Left cardiac atrium (tissue), 4 donors: ENCODE results near the gene RER1. TPM values are rescaled to one million over a fixed set of nuclear protein-coding genes. Genes with fewer than 3 reads are reported as not detected.

Experiments used
- ATAC-seq, 2 donors: fragments of 200-7000 bp; cut with Tn5 transposase; one replicate each; pipeline ENCODE4 v1.9.1; 2020; ENCODE audit warnings: mild to moderate bottlenecking in 2 of 2, moderate library complexity in 2 of 2
- DNase-seq: peaks from one replicate; pipeline ENCODE4 v3.0.0-alpha.2; 2020
- intact Hi-C, 2 donors: fragments of 100-400 bp; cut with DNase I; formaldehyde crosslinking; loops; one replicate each; pipeline versions ENCODE4 v1.14.1 to v1.15.1; 2022 to 2023
- total RNA-seq, 2 donors: library from RNA; stranded (reverse); fragmentation: NEBNext Ultra II Directional; extraction: Animal tissue kit (Norgen Biotek cat#: 25700); gene quantifications; one replicate each; pipeline ENCODE4 v1.2.1, GENCODE V29; 2021
- donor health status: DM: no; HTN: yes; CAD: no.
- donor health status: DM: no; HTN: yes; CAD: no; lungs with severe emphysema.
- donor health status: DM: yes; HTN: yes; CAD: no.
- donor health status: Dilated cardiomyopathy.

RER1 gene
- total RNA-seq, 2 donors from 2014 or later = 96.2 to 105 TPM

DNA sequence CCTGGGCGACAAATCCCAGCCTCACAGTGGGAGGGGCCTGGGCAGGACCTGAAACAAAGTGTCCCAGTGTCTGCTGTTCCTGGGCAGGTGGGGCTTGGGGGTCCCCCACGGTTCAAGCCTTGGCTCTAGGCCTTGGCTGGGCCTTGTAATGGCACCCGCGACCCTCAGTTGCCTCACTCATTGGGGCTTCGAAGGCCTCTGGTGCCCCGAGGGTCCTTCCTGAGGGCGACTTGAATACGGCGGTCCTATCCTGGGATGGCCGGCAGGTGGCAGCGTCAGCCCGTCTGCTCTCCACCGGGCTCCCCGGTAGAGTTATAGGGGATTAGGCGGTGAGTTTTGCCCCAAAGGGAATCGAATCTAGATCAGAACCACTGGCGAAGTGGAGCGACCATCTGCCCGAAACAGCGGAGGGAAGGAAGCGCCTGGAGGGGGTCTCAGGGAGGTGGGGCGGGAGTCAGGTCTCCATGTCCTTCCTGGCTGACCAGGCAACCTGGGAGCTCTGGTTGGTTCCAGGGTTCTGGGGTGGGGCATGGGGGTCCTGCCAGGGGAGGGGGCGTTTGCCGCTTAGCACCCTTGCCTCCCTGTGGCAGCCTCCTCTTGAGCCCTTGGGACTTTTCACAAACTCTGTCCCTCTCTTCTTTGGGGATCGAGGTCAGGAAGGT, 22.8 kb downstream of the RER1 start:
- peak; percentile 14 to 19 for ATAC-seq
- intact Hi-C loops = loop anchor here (1.0 to 10.0 kb wide), 5 partner anchors 134 to 1008 kb away; no protein-coding TSS in a partner anchor
- peak; percentile 85 for DNase-seq

- intact Hi-C loops = loop anchor here (2.0 to 10.0 kb wide), 4 partner anchors 133 to 372 kb away; no protein-coding TSS in a partner anchor
- DNase-seq (no peak), ATAC-seq (no peak)
Measured at GRCh38 chr1:2415337-2415736, 23.7 kb downstream of the RER1 start.

DNA sequence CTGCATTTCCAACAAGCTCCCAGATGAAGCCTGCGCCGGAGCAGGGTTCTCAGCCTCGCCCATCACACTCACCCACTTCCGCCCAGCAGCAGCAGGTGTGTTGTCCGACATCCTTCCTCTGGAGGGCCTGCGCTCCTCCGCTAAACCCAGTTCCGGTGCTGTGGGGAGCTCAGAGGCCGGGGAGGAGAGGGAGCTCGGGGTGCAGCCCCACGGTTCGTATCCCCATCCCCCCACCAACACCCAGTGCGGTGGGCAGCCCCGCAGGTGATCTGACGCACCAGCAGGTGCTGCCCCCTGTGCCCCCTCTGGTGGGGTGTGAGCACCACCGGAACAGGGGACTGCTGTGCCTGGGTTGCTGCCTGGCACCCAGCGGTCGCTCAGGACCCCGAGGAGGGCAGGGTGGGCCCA, 24.2 kb downstream of the RER1 start:
- ATAC-seq (no peak), DNase-seq (no peak)
- intact Hi-C loops = loop anchor here (2.0 to 10.0 kb wide), 4 partner anchors 133 to 371 kb away; no protein-coding TSS in a partner anchor

GRCh38 chr1:2416403-2416802, 24.8 kb downstream of the RER1 start:
- no peak for ATAC-seq

DNA sequence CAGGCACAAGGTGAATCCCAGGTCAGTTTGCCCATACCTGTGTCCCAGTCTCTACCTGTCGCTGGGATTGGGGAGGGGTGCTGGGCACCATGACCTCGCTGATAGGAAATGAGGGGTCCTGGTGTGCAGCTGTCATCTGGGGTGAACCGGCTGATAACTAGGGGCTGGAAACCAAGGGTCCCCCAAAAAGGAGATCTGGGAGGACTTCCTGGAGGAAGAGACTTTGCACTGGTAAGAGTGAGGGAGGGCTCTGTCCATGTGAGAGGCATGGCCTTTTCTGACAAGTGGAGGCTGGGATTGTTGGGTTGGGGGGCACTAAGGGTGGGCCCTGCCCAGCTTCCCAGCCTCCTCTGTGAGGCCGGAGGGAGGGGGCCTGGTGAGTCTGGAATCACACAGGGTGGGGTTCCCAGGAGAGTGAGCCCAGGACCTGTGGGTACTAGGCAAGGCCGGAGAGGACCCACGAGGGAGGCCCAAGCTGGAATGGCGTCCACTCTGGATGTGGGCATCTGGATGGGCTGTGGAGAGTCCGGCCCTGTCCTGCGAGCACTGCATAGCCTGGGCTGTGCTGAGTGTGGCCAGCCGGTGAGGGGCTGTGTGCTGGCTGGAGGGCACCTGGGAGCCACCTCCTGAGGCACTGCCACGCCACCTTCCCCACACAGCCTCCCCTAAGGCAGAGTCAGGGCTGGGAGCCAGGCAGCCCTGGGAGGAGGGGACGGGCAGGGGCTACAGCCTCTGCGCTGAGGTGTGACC, 25.6 kb downstream of the RER1 start:
- no peak for DNase-seq
- no peak for ATAC-seq
- intact Hi-C loops = loop anchor here (5.0 to 10.0 kb wide), 2 partner anchors 228 to 370 kb away; no protein-coding TSS in a partner anchor

More at GRCh38 chr1:2416403-2416802, 24.8 kb downstream of the RER1 start:
- intact Hi-C loops = loop anchor here (5.0 to 10.0 kb wide), 2 partner anchors 228 to 371 kb away; no protein-coding TSS in a partner anchor
- DNase-seq = no peak

GRCh38 chr1:2417833-2418225, 26.2 kb downstream of the RER1 start:
- ATAC-seq (no peak), DNase-seq (no peak)
- intact Hi-C loops = loop anchor here (5.0 to 10.0 kb wide), 2 partner anchors 227 to 369 kb away; no protein-coding TSS in a partner anchor

- intact Hi-C loops = loop anchor here (5.0 to 10.0 kb wide), 2 partner anchors 226 to 368 kb away; no protein-coding TSS in a partner anchor
- no peak for DNase-seq
Measured at GRCh38 chr1:2418791-2419320, 27.2 kb downstream of the RER1 start.

DNA sequence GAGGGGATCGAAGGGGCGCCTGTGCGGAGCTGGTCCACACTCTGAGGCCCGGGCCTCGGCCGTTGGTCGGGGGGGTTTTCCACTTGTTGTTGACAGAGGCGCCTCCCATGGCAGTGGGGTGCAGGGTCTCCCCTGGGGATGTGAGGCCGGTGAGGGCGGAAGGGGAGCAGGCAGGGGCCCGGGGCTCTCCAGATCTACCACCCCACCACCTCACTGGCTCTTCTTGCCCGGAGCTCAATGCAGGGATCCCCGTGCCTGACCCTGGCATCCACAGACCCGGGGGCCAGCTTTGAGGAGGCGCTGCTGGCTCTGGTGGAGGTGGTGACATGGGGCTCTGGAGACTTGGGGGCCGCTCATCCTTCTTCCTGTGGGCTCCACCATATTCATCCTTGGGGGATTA, 27.8 kb downstream of the RER1 start:
- intact Hi-C loops = loop anchor here (5.0 to 10.0 kb wide), 2 partner anchors 225 to 368 kb away; no protein-coding TSS in a partner anchor
- DNase-seq = no peak
- no peak for ATAC-seq

More at GRCh38 chr1:2418791-2419320, 27.2 kb downstream of the RER1 start:
- no peak for ATAC-seq

DNA sequence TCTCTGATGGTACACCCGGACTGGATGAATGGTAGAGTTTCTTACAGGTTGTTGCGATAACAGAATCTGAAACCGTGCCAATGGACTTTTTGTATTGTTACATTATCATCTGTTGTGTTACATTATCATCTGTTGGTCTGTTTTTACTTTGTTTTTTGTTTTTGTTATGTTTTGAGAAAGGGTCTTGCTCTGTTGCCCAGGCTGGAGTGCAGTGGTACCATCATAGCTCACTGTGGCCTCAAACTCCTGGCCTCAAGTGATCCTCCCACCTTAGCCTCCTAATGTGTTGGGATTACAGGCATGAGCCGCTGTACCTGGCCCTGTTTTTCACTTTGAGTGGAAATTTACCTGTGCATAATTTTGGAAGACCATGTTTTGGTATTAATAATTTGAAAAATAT, 30.9 kb downstream of the RER1 start:
- ATAC-seq (no peak), DNase-seq (no peak)
- intact Hi-C loops = loop anchor here in 1 of 2 donors (10.0 kb wide), 1 partner anchor 1002 kb away; no protein-coding TSS in a partner anchor

- intact Hi-C loops = loop anchor here in 1 of 2 donors (10.0 kb wide), 1 partner anchor 999 kb away; no protein-coding TSS in a partner anchor
- DNase-seq (no peak), ATAC-seq (no peak)
Measured at GRCh38 chr1:2425892-2426291, 34.3 kb downstream of the RER1 start.

- ATAC-seq = no peak
- DNase-seq = no peak
- intact Hi-C loops = loop anchor here in 1 of 2 donors (10.0 kb wide), 1 partner anchor 998 kb away; no protein-coding TSS in a partner anchor
Measured at GRCh38 chr1:2426540-2426939, 34.9 kb downstream of the RER1 start.

GRCh38 chr1:2427051-2427450, 35.4 kb downstream of the RER1 start:
- DNase-seq (no peak), ATAC-seq (no peak)
- intact Hi-C loops = loop anchor here in 1 of 2 donors (10.0 kb wide), 1 partner anchor 998 kb away; no protein-coding TSS in a partner anchor

DNA sequence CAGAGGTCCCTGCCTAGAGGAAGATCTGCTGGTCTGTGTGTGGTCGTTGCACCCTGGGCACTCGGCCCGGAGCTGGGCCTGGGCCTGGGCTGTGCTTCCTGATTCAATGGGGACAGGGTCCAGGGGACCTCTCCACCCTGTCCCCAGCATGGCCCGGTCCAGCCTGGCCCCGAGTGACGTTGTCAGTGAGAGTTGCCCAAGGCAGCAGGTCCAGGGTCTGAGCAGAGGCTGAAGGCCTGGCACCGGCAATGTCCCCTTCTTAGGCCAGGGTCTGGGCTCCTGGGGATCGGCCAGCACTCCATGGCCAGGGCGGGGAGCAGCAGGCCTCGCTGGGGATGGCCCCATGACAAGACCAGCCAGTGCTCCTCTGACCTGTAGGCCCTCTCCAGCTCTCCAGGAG, 36.3 kb downstream of the RER1 start:
- no peak for ATAC-seq
- intact Hi-C loops = loop anchor here in 1 of 2 donors (10.0 kb wide), 1 partner anchor 997 kb away; no protein-coding TSS in a partner anchor
- DNase-seq = no peak

DNA sequence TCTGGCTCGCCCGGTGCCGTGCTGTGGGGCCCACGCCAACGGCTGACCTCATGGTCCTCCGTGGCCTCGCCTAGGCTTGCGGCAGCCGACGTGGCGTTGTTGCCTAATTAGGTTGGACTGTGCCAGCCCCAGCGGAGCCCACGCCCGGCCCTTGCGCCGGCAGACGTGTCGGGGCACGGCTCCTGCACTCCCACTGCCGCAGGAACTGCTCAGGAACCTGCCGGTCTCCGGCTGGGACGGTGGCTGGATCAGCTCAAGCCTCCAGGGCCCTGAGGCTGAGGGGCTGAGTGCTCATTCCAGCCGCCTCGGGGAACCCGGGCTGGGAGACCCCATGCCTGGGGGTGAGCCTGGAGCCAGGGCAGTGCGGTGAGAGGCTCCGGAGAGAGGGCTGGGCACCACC, 36.8 kb downstream of the RER1 start:
- intact Hi-C loops = loop anchor here in 1 of 2 donors (10.0 kb wide), 1 partner anchor 996 kb away; no protein-coding TSS in a partner anchor
- ATAC-seq (no peak), DNase-seq (no peak)

DNA sequence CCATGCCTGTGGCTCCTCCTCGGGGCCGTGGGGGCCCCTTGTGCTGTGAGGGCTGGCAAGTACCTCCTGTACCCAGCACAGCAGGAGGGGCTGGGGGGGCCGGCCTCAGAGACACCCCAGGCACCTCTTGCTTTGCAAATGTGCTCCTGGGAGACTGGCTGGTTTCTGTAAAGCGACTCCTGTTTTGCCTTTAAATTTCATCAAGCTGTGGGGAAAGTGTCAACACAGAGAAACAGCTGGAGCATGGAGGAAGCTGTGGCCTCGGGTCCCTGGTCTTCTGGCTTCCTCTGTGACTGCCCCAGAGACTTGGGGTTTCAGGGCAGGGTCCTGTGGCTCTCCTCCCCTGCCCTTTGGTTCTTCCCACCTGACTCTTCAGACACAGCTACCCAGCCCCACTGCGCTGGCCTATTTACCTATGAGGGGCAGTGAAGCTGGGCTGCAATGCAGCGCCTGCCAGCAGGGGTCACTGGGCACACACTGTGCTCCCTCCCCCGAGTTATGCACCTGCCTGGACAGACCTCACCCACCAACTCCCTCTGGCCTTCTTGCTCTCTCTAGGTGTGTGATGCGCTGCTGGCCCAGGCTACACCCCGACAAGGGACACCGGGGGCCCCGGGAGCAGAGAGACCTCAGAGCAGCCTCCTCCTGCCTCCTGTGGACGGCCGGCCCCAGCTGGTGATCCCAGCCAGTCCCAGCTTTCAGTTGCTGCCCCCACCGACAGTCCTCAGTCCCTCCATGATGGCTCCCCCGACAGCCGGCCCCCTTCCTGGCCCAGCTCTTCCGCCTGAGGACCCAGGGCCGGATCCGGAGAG, 38.3 kb downstream of the RER1 start:
- no peak for DNase-seq
- no peak for ATAC-seq
- intact Hi-C loops = loop anchor here in 1 of 2 donors (10.0 kb wide), 1 partner anchor 995 kb away; no protein-coding TSS in a partner anchor

- intact Hi-C loops = no loop called here
- DNase-seq = no peak
- ATAC-seq = no peak
Measured at GRCh38 chr1:2430592-2430973, 38.9 kb downstream of the RER1 start.

GRCh38 chr1:2431103-2431502, 39.5 kb downstream of the RER1 start:
- intact Hi-C loops = no loop called here
- ATAC-seq (no peak), DNase-seq (no peak)

DNA sequence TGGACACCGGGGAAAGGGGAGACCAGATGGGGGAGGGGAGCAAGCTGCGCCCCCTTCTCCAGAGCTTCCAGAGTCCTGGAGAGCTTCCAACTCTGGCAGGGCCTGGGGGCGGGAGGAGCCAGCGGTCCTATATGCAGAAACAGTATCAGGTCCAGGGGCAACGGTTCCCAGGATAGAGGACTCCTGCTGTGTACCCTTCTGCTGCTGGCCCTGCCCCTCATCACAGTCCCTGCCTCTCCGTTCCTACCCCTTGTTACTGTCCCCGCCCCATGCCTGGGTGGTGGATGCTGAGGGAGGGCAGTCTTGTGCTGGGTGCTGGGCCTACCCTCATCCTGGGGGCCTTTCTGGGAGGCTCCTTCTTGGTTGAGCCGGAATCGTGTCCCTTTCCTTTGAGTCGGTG, 39.9 kb downstream of the RER1 start:
- intact Hi-C loops = no loop called here
- ATAC-seq = no peak
- no peak for DNase-seq
